Left colon (tissue), 2 donors: ENCODE data around the gene UCHL3. TPM values are rescaled to one million over a fixed set of nuclear protein-coding genes. Genes with fewer than 3 reads are reported as not detected.

Experiments used
- ATAC-seq: fragments of 200-7000 bp; cut with Tn5 transposase; one replicate; pipeline ENCODE4 v1.9.1; 2020; ENCODE audit warnings: mild to moderate bottlenecking, moderate library complexity
- DNase-seq, 2 donors: peaks; one replicate each; pipeline ENCODE4 v3.0.0-alpha.2; 2020
- intact Hi-C, 2 donors: fragments of 100-400 bp; cut with DNase I in 1 of 2; cut with micrococcal nuclease in 1 of 2; formaldehyde crosslinking; loops; one replicate each; pipeline versions ENCODE4 v1.11.2 to v1.14.0; 2022; cut with DNase I, micrococcal nuclease
- total RNA-seq, 2 donors: library from RNA; stranded (reverse); fragmentation: NEBNext Ultra II Directional; extraction: Animal tissue kit (Norgen Biotek cat#: 25700); gene quantifications; one replicate each; pipeline ENCODE4 v1.2.1, GENCODE V29; 2021
- donor health status: DM: no; HTN: no; CAD: no.
- donor health status: DM: yes; HTN: yes; CAD: no.

UCHL3 gene
- total RNA-seq, 2 donors from 2014 or later = 40.8 to 43.6 TPM

DNA sequence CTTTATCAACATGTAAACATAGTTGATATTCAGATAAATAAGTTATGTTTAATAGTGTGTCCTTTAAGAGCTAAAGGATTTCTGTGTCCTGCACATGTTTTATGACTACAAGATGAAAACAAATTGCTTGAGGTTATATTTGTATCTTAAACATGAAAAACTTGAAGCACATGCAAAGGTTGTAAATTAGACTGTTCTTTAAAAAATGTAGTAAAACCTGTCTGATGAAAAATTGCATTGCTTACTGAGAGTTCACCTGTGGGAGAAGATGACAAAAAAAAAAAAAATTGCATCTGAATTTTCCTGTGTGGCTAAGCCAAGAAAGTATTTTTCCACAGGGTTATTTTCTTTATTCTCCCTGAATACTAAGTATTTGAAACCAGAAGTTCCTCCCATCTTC, 60.9 kb downstream of the UCHL3 start:
- no peak for DNase-seq
- no peak for ATAC-seq
- intact Hi-C loops = no loop called here

DNA sequence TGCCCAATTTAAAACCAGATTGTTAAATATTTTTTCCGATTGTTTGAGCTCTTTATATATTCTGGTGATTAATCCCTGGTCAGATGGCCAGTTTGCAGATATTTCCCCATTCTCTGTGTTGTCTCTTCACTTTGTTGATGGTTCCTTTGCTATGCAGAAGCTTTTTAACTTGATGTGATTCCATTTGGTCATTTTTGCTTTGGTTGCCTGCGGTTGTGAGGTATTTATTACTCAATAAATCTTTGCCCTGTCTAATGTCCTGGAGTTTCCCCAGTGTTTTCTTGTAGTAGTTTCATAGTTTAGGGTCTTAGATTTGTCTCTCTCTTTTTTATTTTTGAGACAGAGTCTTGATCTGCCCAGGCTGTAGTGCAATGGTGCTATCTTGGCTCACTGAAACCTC, 62.8 kb downstream of the UCHL3 start:
- no peak for DNase-seq
- ATAC-seq = no peak
- intact Hi-C loops = no loop called here

DNA sequence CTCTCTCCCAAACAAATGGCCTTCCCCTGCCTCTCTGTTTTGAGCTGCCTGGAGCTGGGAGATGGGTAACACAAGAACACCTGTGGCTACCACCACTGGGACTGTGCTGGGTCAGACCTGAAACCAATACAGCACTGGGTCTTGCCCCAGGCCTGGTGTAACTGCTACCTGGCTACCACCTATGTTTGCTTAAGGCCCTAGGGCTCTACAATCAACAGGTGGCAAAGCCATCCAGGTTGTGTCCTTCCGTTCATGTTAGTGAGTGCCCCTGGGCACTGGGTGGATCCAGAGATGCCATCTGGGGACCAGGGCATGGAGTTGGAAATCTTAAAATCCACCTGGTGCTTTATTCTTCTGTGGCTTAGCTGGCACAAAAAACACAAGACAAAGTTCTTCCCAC, 67.6 kb downstream of the UCHL3 start:
- ATAC-seq = no peak
- DNase-seq = no peak
- intact Hi-C loops = no loop called here

DNA sequence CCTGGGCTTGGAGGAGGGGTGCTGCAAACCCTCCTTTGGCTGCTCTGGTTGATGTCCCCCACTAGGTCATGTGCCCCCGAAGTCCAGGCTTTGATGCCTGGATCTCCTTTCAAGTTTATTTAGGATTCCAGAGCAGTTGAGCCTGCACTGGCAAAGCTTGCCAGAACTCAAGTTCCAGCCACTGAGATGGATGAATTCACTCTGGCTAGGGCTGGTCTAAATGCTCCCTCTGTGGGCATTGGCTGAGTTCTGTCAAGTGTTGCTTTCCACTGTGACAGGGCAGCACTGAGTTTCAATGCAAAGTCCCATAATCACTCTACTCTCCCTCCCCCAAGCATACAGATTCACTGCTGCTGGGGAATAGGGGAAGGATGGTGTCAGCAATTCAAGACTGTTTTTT, 68.7 kb downstream of the UCHL3 start:
- ATAC-seq (no peak), DNase-seq (no peak)
- intact Hi-C loops = no loop called here

DNA sequence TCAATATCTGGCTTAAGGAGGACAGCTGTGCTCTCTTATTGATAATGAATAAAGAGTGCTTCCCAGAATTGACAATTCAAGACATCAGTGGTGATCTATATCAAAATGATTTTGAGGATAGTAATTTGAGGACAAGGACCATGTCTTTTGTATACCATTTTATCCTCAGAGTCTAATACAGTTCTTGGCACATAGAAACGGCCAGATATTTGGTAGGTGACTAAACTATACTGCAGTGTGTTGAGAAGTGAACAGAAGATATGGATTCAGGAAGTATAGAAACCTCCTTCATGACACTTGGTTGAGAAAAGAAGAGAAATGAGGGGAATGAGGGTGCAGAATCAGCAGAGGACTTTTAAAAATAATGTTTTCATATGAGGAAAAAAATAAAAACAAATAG, 70.4 kb downstream of the UCHL3 start:
- intact Hi-C loops = no loop called here
- no peak for ATAC-seq
- no peak for DNase-seq

DNA sequence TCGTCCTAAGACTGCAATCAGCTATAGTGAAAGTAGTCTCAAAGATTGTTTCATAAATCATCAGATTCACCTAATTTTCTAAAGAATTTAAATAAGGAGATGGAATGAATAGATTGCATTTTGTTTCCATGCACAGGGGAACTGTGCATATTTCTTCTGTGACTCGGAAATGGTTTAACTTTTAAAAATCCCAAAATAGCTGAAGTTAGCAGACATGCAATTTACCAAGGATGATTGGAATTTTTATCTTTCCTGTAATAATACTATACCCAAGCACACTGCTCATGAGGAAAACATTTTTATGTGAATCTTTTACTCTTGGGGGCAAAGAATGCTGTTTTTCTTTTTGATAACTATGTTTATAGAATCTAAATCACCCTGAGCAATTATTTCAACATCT, 71.6 kb downstream of the UCHL3 start:
- DNase-seq (no peak), ATAC-seq (no peak)
- intact Hi-C loops = no loop called here

DNA sequence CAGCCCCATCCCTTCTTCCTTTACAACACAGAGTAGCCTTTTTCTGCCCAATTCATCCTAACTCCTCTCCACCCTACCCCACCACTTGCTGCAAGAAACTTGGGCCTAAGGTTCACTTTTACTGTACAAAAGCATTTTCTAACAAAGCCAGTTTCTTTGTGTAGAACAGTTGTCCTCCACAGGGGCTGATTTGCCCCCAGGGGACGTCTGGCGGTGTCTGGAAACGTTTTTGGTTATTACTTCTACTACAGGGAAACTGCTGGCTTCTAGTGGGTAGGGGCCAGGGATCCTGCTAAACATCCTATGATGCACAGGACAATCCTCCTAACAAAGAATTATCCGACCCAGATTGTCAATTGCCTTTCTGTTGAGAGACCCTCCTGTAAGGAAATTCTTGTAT, 79.2 kb downstream of the UCHL3 start:
- DNase-seq (no peak), ATAC-seq (no peak)
- intact Hi-C loops = no loop called here

DNA sequence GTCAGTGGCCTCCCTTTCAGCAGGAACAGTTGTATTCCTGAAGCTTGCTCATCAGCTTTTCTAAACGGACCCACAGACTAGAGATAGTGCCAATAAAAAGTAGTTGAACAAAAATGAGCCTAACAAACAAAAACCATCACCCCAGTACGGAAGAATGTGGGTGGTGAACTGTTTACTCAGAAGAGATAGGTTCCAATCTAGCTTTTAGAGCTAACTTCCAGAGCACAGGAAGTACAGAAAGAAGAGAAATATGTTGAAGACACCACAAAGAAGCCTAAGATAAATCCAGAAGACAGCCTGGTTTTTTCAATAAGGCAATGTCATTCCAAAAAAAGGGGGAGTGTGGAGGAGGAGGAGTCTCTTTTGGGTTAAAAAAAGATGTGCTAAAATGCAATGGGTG, 83.7 kb downstream of the UCHL3 start:
- DNase-seq = no peak
- no peak for ATAC-seq

DNA sequence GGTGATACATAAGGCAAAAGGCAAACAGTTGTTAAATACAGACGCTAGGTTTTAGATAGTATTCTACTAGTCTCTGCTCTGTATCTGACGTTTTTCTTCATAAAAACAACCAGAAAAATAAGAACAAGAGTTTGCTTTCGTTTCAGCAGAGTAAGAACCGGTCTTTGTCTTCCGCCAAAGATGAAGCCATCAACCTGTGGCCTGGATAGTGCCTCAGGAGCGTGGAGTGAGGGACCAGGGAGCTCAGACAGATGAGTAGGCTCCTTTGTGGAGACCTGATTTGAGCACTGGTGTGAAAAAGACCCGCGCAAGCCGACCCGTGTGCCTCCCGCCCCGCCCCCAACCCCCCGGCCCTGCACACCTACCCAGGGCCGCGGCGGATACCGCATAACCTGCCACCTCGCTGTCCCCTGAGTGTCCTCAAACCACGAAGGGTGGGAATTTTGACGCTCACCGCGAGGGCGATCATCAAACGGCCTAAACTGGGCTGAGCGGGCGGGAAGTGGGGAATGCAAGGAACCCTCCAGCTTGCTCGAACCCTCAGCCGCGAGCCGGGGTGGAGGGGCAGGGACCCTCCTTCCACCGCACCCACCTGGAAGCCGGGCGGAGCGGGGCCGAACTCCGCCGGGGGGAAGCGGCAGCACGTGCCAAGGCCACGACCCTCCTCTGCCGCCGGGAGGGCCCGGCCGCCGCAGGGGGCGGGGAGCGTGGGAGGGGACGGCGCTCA, 85.7 kb downstream of the UCHL3 start:
- peak in 1 of 2 donors; percentile 13 for DNase-seq
- ATAC-seq = no peak
- intact Hi-C loops = no loop called here

More for the DNA sequence above, 83.7 kb downstream of the UCHL3 start:
- intact Hi-C loops = no loop called here

DNA sequence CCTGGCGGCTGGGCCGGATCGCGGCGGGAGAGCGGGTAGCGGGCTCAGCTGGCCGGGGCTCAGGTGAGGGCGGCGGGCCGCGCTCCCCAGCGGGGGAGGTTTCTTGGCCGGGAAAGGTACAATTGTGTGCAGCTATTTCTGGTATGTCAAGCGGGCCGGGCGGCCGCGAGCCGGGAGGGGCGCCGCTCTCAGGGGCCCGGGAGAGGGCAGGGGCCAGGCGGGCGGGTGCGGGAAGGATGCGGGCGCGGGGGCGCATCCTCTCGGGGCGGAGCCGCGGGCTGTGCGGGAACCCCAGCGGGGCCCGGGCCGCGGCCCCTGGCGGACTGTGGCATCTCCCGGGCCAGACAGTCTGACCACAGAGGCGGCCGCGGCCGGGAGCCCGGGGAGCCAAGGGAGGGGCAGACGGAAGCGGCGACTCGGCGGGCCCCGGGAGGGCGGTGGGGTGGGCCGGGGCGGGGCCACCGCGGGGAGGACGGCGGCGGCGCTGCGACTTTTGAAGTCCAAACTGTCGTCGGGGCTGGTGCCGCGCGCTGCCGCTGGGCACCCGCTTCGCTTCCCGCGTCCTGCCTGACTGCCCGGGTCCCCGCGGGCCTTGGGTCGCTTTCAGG, 86.3 kb downstream of the UCHL3 start, which contains the start of gene LMO7:
Gene LMO7, plus strand, starts transcription at position 503 of the 608 bp plus-strand sequence. CDS start 328 bp downstream, outside the sequence.
- DNase-seq = peak; percentile 45 to 67
- ATAC-seq = peak; percentile 84
- intact Hi-C loops = no loop called here

DNA sequence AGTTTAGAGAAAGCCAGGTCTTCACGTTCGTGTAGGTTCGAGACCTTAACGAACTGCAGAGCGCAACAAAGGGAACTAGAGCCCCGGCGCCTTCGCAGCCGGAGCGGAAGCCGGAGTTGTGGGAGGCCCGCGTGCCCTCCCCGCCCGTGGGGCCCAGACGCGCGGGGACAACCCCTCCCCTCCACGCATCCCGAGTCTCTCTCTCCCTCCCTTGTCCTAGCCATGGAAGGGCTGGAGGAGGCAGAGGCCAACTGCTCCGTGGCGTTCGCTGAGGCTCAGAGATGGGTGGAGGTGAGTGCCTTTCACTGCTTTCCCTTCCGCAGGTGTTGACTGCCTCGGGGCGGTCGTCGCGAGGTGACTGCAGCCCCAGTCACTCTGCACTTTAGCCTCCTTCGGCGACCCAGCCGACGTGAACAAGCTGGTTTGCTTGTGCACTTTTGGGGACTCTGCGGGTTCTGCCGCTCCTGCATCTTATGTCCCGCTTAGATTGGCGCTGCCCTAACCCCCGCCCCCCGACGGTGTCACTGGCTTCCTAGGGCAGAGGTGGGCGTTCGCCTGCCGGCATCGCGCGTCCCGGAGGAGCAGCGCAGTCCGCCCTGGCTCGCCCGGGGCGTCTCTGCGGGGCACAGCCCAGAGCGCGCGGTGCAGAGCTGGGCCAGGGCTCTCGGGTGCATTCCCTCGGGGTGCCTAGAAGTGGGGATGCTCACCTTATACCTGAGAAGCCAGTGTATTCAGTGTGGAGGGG, 87.0 kb downstream of the UCHL3 start:
- ATAC-seq (peak; percentile 72), DNase-seq (peak in 1 of 2 donors; percentile 36)
- intact Hi-C loops = no loop called here

DNA sequence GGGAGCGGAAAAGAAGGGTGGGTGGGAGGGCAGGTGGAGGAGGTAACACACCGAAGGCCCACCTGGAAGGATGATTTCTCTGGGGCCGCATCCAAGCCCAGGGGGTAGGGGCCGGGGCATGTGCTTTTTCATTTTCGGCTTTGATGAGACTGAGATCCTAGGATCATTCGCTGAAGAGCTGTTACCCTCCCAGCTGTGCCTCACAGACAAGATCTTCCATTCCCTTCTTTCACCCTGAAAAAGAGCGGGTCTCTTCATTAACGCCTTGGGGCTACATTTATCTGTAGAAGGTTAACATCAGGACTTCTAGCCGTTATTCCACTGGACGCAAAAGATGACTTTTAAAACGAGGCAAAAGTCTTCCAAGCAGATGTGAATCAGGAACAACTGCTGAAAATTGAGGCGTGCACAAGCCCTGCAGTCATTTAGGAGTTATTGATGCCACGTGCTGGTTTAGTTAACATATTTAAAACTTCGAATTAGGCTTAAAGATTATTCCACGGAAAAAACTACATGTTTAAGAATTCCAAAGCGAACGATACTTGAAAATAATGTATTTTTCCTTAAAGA, 87.7 kb downstream of the UCHL3 start:
- no peak for DNase-seq
- ATAC-seq = no peak
- intact Hi-C loops = no loop called here

DNA sequence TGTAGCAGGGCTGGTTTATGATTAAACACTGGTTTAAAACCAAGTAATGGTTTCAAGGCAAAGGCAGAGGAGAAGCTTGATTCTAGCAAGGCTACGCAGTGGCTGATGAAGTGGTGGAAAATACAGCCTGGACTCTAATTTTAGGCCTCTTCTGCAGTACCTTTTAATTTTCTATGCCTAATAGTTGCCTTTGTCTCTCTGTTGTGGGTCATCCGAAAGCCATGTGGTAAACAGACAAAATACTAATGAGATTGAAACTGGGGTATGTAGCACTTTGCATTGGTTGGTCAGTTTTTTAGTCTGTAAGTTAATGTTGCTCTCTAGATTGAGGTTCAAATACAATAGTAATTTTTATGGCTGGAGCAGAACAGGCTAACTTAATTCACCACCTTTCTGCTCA, 89.9 kb downstream of the UCHL3 start:
- DNase-seq (no peak), ATAC-seq (no peak)
- intact Hi-C loops = no loop called here

DNA sequence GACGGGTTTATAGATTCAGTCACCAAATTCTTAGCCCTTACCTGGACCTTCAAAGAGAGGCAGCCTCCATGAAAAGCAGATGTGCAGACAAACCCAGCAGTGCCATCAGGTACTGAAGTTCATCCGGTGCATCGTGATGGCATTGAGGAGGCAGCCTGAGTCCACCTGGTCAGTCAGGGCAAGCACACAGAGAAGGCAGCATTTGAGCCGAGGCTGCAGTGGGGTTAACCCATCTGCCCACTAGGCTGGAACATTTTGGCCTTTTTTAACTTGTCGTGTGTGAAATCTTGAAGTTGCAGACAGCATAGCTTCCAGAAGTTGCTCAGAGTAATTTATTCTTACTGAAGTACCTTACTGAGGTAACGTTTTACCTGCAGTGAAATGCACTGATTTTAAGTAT, 91.4 kb downstream of the UCHL3 start:
- intact Hi-C loops = no loop called here
- no peak for ATAC-seq
- no peak for DNase-seq

DNA sequence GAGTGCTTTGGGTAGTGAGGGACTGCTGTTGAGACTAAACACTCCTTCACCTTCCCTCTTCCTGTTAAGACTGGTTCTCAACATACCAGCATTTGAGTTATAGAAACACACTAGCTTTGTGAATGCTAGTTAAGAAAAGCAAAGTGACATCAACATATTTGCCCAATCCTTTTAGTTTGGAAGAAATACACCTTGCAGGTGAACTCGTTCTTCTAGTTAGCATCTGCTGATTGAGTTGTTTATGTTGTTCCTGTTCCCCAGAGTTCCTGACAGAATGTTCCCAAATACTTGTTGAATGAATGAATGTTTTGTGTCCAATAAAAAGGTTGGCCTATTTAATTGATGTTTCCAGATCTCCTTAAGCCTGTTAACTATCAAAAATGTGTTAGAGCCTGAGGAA, 93.6 kb downstream of the UCHL3 start:
- intact Hi-C loops = no loop called here
- ATAC-seq (no peak), DNase-seq (no peak)

DNA sequence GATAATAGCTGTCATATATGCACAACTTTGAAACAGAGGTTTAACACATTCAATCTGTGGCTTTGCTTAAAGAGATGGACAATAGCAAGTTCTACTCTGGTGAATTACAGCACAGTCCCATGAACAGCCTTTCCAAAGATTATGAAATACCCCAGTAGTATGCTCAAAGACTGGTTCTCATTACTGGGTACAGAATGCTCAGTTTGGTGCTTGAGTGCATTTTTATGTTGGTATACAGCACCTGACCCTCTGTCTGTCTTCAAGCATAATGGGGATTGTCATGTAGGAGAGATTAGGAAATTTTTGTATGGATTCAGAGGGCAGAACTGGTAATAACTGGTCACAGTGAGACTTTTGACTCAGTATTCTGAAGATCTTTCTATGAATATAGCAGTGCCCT, 94.1 kb downstream of the UCHL3 start:
- no peak for DNase-seq
- intact Hi-C loops = no loop called here
- ATAC-seq = no peak

DNA sequence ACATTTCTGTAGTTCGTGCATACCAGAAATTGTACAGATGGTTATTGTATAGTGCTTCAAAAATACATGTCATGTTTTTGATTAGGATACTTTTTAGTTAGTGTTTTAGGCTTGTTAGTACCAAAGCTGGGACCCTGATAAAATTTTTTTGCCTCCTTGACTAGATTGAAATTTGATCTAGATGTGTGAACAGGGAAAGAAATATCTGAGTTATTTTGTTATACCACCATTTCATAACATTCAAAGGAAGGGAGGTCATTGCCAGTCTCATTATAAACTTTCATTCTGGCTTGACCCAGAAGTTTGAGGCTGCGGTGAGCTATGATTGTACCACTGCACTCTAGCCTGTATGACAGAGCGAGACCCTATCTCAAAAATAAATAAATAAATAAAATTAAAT, 95.5 kb downstream of the UCHL3 start:
- ATAC-seq (no peak), DNase-seq (no peak)
- intact Hi-C loops = no loop called here

DNA sequence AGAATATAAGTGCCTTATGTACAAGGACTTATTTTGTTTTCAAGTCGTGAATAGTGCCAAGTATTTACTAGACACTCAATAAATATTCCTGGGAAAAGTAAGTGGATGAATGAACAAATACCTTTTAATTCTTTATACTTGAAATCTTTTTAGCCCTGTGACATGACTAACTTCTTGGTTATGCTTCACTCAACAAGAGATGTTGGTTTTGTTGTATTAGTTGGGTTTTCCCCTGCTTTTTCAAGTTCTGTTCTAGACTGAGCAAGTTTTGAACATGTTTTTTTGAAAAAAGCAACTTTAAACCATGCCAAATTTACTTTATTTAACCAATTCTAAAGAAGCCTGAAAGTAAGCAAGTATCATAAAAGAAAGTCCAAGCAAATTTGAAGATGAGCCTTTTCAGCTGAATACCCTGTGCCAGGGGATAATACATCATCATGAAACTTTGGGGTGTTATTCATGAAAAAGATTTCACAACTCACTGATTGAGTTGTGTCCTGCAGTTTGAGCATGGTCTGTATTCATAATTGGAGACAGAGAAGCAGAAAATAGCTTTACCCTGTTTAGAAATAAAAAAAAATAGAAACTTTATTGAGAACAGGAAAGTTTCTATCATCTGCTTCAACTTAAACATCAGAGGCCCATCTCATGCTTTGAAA, 97.7 kb downstream of the UCHL3 start:
- intact Hi-C loops = no loop called here
- no peak for ATAC-seq
- no peak for DNase-seq

DNA sequence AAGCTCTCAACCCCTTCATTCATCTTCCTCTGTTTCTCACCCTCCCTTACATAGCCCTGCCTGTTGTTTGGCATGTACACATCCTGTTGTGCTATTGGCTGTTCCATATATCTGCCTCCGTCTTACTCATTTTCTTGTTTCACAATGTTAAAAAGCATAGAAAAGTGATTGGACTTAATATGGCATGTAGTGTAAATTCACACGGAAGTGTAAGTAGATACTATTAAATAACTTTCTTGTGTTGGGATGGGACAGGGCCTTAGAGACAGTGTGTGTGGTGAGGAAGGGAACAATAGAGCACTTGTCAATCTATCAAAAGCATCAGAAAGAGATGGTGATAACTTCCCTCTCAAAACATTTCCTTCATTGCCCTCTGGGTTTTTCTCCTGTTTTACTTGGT, 98.9 kb downstream of the UCHL3 start:
- ATAC-seq (no peak), DNase-seq (no peak)
- intact Hi-C loops = no loop called here
